ENCODE results near the gene ERN1.
A peak's percentile ranks its signal among the peaks of the same experiment; 100 is the strongest.
"Not testable (repeated sequence)": the region's sequence is repeated elsewhere in the genome, so short reads cannot be mapped to it uniquely, and the experiment has no call there.

ERN1 gene

DNA sequence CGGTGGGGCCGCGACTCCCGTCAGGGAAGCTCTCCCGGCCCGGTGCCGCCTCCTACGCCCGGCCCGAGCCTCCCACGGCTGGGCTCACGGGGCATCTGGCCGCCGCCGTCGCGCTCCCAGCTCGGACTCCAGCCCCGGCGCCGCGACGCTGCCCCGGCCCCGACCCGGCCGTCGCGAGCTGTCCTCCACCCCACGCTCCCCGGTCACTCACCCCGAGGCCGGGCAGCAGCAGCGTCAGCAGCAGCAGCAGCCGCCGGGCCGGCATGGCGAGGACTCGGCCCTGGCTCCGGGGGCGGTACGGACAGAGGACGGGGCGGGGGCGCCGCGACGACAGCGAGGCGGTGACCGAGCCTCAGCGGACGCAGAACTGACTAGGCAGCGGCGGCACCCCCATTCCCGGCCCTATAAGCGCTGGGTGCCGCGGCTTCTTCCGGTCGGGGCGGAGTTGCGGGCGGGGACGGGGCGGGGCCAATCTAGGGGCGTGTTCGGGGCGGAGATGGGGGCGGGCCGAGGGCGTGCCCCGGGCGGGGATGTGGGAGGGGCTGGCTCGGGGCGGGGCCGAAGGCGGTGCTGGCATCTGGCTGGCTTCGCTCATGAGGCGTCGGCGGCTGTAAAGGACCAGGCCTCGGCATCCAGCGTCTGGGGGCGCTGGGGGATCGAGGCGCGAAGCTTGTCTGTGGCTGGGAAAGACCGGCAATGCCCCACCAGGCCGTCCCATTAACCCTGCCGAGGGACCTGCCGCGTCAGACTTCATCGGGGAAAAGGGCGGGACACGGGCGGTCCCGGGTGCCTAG is at the start of gene ERN1:
Gene ERN1 (minus strand): TSS at position 380 of the 794 bp plus-strand sequence. CDS start 115 bp downstream, at position 265.
- DNase-seq = peak; percentile 90 to 92

- not testable (repeated sequence) for DNase-seq
Measured at GRCh38 chr17:64179024-64179423, 49.1 kb upstream of the ERN1 start.

DNA sequence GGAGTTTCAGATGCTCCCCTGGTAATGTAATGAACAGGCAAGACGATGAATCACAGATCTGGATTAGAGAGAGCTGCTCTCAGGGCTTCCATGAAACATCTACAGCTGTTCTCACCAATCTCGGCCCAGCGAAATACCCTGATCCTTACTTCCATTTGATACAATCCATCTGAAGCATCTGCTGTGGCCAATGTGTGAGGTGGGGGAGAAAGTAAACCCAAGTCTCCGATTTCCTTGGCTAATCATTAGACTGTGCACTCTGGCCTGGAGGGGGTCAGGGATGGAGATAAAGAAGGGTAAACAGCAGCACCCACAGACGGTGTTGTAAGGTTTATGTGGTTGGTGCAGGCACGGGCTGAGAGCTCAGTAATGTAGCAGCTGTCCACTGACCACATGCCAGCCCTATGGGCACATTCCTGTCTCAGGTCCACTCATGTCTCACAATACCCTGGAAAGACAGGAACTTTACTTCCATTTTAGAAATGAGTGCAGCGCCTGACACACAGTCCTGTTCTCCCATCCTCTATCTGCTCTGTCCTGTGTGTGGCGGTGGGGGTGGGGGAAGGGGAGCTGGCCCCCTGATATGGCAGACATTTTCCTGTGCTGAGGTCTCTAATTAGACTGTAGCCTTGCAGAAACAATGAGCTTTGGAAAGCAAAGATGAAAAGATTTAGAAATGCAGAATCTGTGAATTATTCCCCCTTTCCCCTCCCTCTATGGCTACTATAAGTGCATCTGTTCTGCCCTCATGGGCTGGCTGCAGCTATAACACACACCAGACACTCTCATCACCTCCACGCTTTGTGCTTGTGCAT is 48.3 kb upstream of the ERN1 start:
- no peak for DNase-seq

- no peak for DNase-seq
Measured at GRCh38 chr17:64177311-64178010, 47.5 kb upstream of the ERN1 start.

DNA sequence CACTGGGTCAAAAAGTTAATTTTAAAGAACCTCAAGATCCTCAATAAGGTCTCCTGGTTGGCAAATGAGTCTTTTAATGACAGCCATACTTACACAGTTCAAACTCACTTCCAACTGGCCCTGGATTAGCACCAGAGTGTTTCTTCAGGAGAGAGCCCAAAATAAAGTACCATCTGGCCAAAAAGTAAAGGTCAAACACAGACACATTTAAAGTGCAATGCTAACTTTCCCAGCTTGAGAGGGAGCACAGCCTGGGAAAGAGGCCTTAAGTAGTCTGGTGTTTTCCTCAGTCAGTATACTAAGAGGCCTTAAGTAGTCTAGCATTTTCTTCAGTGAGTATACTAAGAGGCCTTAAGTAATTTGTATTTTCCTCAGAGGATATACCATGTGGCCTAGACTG is 46.6 kb upstream of the ERN1 start:
- DNase-seq = no peak

GRCh38 chr17:64174686-64175456 is 44.9 kb upstream of the ERN1 start:
- DNase-seq = no peak

DNA sequence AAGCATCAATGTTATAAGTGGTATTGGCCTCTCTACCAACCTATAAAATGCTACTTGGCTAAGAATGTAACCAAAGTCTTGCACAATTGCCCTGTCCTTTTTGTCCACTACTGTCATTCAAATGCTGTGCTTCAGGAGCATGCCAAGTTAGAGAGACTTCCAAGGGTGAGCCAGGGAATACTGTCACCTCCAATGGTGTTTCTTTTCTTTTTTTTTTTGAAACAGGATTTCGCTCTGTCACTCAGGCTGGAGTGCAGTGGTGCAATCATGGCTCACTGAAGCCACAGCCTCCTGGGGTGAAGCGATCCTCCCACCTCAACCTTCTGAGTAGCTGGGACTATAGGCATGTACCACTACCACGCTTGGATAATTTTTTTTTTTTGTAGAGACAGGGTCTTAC is 43.7 kb upstream of the ERN1 start:
- no peak for DNase-seq

DNA sequence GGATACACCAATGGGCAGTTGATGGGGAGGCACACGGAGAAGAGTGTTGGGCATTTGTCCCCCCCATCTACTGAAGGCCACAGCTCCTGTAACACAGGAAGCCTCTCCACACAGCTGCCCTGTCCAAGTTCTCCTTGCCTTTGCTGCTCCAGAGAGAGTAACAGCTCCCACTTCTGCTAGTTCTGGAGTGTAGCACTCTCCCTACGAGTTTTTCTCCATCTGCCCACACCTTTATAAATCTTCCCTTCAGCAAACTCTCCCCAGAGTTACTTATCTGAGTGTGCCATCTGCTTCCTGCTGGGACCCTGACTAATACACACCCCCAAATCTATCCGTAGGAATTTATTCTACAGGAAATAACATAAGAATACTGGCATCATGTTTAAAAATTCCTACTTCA is 42.6 kb upstream of the ERN1 start:
- DNase-seq = no peak

DNA sequence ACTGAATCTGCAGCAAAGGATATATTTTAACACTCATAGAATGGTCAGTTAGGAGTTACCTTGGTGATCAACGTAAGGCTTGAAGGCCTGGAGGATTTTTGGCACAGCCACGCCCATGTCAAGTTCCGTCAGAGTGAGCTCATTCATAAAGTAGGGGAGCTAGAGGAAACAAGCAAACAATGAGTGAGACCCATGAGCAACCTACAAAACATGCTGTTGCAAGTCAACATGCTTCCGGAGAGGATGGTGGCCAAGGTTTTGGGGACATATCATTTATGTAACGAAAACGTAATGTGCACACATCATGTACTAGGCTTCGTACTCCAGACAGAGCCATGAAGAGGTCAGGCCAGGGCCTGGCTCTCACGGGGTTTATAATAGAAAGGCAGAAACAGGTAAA is 41.1 kb upstream of the ERN1 start:
- DNase-seq = no peak

- DNase-seq = no peak
Measured at GRCh38 chr17:64170286-64170685, 40.3 kb upstream of the ERN1 start.

DNA sequence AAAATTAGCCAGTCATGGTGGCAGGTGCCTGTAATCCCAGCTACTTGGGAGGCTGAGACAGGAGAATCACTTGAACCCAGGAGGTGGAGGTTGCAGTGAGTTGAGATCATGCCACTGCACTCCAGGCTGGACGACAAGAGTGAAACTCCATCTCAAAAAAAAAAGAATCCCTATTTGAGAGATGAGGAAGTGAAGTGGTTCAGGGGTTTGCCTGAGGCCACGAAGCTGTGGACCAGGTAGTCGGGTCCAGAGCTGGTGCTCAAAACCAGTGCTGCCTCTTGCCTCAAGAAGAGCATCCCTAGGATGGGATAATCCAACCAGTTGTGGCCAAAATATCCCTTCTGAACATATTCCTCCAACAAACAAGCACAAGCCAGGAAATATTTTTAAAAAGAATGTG is 37.7 kb upstream of the ERN1 start:
- not testable (repeated sequence) for DNase-seq

GRCh38 chr17:64166876-64167275 is 36.9 kb upstream of the ERN1 start:
- no peak for DNase-seq

DNA sequence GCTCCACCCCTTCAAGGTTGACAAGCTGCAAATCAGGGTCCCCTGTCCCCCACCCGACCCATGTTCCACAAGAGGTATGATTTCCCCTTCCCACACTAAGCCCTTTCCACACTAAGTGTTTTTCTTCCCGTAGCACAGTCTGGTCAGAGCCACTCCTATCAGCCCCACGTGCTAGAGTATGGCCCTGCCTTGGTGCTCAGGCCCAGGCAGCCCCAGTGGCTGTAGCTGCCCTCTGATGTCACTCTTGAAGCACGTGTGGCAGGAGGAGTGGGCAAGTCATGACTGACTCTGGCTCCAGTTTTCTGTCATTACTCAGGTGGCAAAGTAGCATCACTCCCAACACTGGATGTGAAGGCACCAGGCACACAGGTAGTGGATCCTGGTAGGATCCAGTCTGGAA is 35.4 kb upstream of the ERN1 start:
- DNase-seq = no peak

GRCh38 chr17:64164596-64165285 is 34.8 kb upstream of the ERN1 start:
- DNase-seq = no peak

GRCh38 chr17:64163468-64163867 is 33.5 kb upstream of the ERN1 start:
- no peak for DNase-seq

DNA sequence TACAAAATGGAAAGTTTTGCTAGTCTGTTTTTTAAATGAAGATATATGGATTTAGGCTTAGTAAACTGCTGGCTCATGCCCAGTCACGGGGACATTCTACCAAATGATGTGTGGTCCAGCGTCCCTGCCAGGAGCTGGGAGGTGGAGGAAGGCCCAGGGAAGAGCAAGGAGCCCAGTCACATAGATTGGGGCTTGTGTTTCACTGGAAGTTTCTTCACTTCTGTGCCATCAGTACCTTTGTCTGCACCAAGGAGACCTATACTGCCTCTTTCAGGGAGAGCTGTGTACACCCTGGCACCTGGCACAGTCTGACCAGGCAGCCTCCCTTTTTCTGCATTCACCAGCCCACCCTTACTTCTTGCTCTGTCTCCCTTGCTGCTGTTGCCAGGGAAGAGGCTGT is 32.6 kb upstream of the ERN1 start:
- DNase-seq = no peak

GRCh38 chr17:64161380-64162176 is 31.6 kb upstream of the ERN1 start:
- no peak for DNase-seq

GRCh38 chr17:64160378-64160777 is 30.4 kb upstream of the ERN1 start:
- no peak for DNase-seq

GRCh38 chr17:64158831-64159590 is 29.1 kb upstream of the ERN1 start:
- no peak for DNase-seq

- no peak for DNase-seq
Measured at GRCh38 chr17:64158406-64158805, 28.5 kb upstream of the ERN1 start.

All from stimulated activated CD4-positive, alpha-beta T cell treated with anti-CD3 and anti-CD28 coated beads, Interleukin-2, amount 100 ng/mL, for 48 hours (primary cell).